Nephron progenitor cell (in vitro differentiated cells): ENCODE results near the gene HIVEP3.
A peak's percentile ranks its signal among the peaks of the same experiment; 100 is the strongest.

Experiments used
- DNase-seq: peaks from one replicate; pipeline ENCODE4 v3.0.0; 2021
- H3K27ac Mint-ChIP-seq: 2 replicates; pipeline ENCODE4 v1.8.0; 2021; ENCODE audit warnings: mild to moderate bottlenecking, moderate library complexity, mixed read lengths
- H3K27me3 Mint-ChIP-seq: 2 replicates; pipeline ENCODE4 v1.8.0; 2021; ENCODE audit warnings: mild to moderate bottlenecking, low read depth, mixed read lengths; ENCODE audit not compliant: poor library complexity
- H3K36me3 Mint-ChIP-seq: 2 replicates; pipeline ENCODE4 v1.8.0; 2021; ENCODE audit warnings: low read depth, mixed read lengths
- H3K4me1 Mint-ChIP-seq: 2 replicates; pipeline ENCODE4 v1.8.0; 2021; ENCODE audit warnings: mixed read lengths
- H3K4me3 Mint-ChIP-seq: 2 replicates; pipeline ENCODE4 v1.8.0; 2021; ENCODE audit warnings: mild to moderate bottlenecking, moderate library complexity, mixed read lengths
- H3K9me3 Mint-ChIP-seq: 2 replicates; pipeline ENCODE4 v1.8.0; 2021; ENCODE audit warnings: mild to moderate bottlenecking, moderate library complexity, mixed read lengths
- CTCF ChIP-seq: fragments of 200-600 bp; sonication (generic); IDR thresholded peaks from 2 replicates; pipeline ENCODE4 v1.5.0; 2021; ENCODE audit warnings: antibody characterized with exemption

Gene HIVEP3

GRCh38 chr1:41920658-41921057, 1.9 kb upstream of the HIVEP3 start:
- DNase-seq: no peak
- Mint-ChIP-seq H3K4me3 (no peak overlapping the region), H3K27me3 (peaks cover 67% of the 10 kb centered on the region)

GRCh38 chr1:41919764-41920397, 1.2 kb upstream of the HIVEP3 start:
- peaks cover 73% of the 10 kb centered on the region for H3K27me3 Mint-ChIP-seq
- H3K4me1 Mint-ChIP-seq: peaks cover 40% of the 10 kb centered on the region
- no peaks in the 10 kb centered on the region for H3K36me3 Mint-ChIP-seq
- no peak overlapping the region for H3K27ac Mint-ChIP-seq
- H3K9me3 Mint-ChIP-seq: peaks cover 25% of the 10 kb centered on the region
- peak; percentile 49 for DNase-seq
- no peak for TF ChIP-seq CTCF
- H3K4me3 Mint-ChIP-seq: peak overlapping the region; percentile 81

More at GRCh38 chr1:41920658-41921057, 1.9 kb upstream of the HIVEP3 start:
- H3K4me1 Mint-ChIP-seq: peaks cover 40% of the 10 kb centered on the region
- peaks cover 25% of the 10 kb centered on the region for H3K9me3 Mint-ChIP-seq
- no peak overlapping the region for H3K27ac Mint-ChIP-seq
- no peaks in the 10 kb centered on the region for H3K36me3 Mint-ChIP-seq
- no peak for TF ChIP-seq CTCF

GRCh38 chr1:41919131-41919530, 409 bp upstream of the HIVEP3 start:
- Mint-ChIP-seq H3K27me3 (peaks cover 81% of the 10 kb centered on the region), H3K4me1 (peaks cover 40% of the 10 kb centered on the region), H3K36me3 (no peaks in the 10 kb centered on the region), H3K4me3 (peak overlapping the region; percentile 81), H3K9me3 (peaks cover 23% of the 10 kb centered on the region), H3K27ac (no peak overlapping the region)
- no peak for DNase-seq
- no peak for TF ChIP-seq CTCF

- Mint-ChIP-seq H3K36me3 (no peaks in the 10 kb centered on the region), H3K4me1 (peaks cover 40% of the 10 kb centered on the region), H3K4me3 (peak overlapping the region; percentile 83), H3K9me3 (peaks cover 14% of the 10 kb centered on the region), H3K27ac (no peak overlapping the region), H3K27me3 (peaks cover 93% of the 10 kb centered on the region)
- peak; percentile 80 for DNase-seq
- TF ChIP-seq CTCF: no peak
Measured at GRCh38 chr1:41917835-41918449, 780 bp downstream of the HIVEP3 start.

GRCh38 chr1:41917076-41917475, 1.6 kb downstream of the HIVEP3 start:
- Mint-ChIP-seq H3K36me3 (no peaks in the 10 kb centered on the region), H3K4me1 (peaks cover 40% of the 10 kb centered on the region), H3K27me3 (peaks cover 94% of the 10 kb centered on the region), H3K27ac (no peak overlapping the region), H3K9me3 (peaks cover 14% of the 10 kb centered on the region), H3K4me3 (peak overlapping the region; percentile 83)
- no peak for TF ChIP-seq CTCF
- DNase-seq: no peak
